H1 (cell line): Measurements from ENCODE around the gene CUL1. TPM values are rescaled to one million over a fixed set of nuclear protein-coding genes. Genes with fewer than 3 reads are reported as not detected.

Experiments
- CTCF ChIA-PET: fragments of 300-600 bp; sonication (Branson Sonifier 250); formaldehyde crosslinking; loops from one replicate; lab custom pipeline; 2021; ENCODE audit not compliant: partially characterized antibody; lab: Charles Lee
- POLR2A ChIA-PET: fragments of 300-600 bp; sonication (Branson Sonifier 250); formaldehyde crosslinking; loops from one replicate; lab custom pipeline; 2021; ENCODE audit warnings: inconsistent platforms; ENCODE audit not compliant: partially characterized antibody; lab: Charles Lee
- DNase-seq, 2 experiments: peaks; one replicate each; pipeline versions ENCODE4 v3.0.0 to v3.0.0-alpha.2; 2010 to 2022; ENCODE audit warnings: low spot score in 2 of 2, low read depth in 1 of 2, mixed read lengths in 1 of 2
- FAIRE-seq: peaks from 2 replicates; lab custom pipeline; 2011; peaks lifted over from hg19 to GRCh38; lab: Jason Lieb, UNC
- H2AFZ ChIP-seq: 2 replicates; pipeline ENCODE4 v1.8.1; 2012; ENCODE audit warnings: low read length, inconsistent platforms
- H2AK5ac ChIP-seq: 2 replicates; pipeline ENCODE4 v1.6.1; 2013; ENCODE audit warnings: low read depth, low read length
- H2BK120ac ChIP-seq: replicated peaks from 2 replicates; pipeline ENCODE3; 2013; ENCODE audit warnings: low read depth, low read length, inconsistent platforms
- H2BK12ac ChIP-seq: 2 replicates; pipeline ENCODE4 v1.6.1; 2013; ENCODE audit warnings: low read depth, low read length
- H2BK15ac ChIP-seq: 2 replicates; pipeline ENCODE4 v1.6.1; 2013; ENCODE audit warnings: low read length
- H2BK20ac ChIP-seq: 2 replicates; pipeline ENCODE4 v1.6.1; 2013; ENCODE audit warnings: low read length
- H2BK5ac ChIP-seq: 2 replicates; pipeline ENCODE4 v1.6.1; 2013; ENCODE audit warnings: low read depth, low read length
- H3K14ac ChIP-seq: 2 replicates; pipeline ENCODE4 v1.6.1; 2013; ENCODE audit warnings: inconsistent platforms; ENCODE audit not compliant: insufficient read length
- H3K18ac ChIP-seq: 2 replicates; pipeline ENCODE4 v1.6.1; 2013; ENCODE audit warnings: low read length; ENCODE audit errors: extremely low read depth
- H3K23ac ChIP-seq: 2 replicates; pipeline ENCODE4 v1.6.1; 2013; ENCODE audit warnings: inconsistent platforms; ENCODE audit not compliant: insufficient read length
- H3K23me2 ChIP-seq: 2 replicates; pipeline ENCODE4 v1.6.1; 2013; ENCODE audit warnings: low read depth, low read length
- H3K27ac ChIP-seq: 2 replicates; pipeline ENCODE4 v1.6.1; 2011; ENCODE audit warnings: low read depth, low read length, inconsistent platforms
- H3K27me3 ChIP-seq, 4 experiments: replicated peaks in 1 of 4; 1 replicate in 1 of 4; 2 replicates in 3 of 4; pipeline versions ENCODE4 v1.6.1 to v1.8.1; 2011 to 2013; ENCODE audit warnings: low read length in 3 of 4, mild to moderate bottlenecking in 3 of 4, inconsistent platforms in 2 of 4, mixed read lengths in 2 of 4, moderate library complexity in 1 of 4; ENCODE audit not compliant: control insufficient read depth in 3 of 4, insufficient read depth in 3 of 4; ENCODE audit errors: extremely low read depth in 1 of 4
- H3K36me3 ChIP-seq, 4 experiments: 2 replicates each; pipeline versions ENCODE4 v1.6.1 to v1.8.1; 2011 to 2013; ENCODE audit warnings: mild to moderate bottlenecking in 4 of 4, low read length in 3 of 4, moderate library complexity in 2 of 4, control low read depth in 1 of 4, inconsistent platforms in 1 of 4; ENCODE audit not compliant: insufficient read depth in 4 of 4, control insufficient read depth in 2 of 4
- H3K4ac ChIP-seq: replicated peaks from 2 replicates; pipeline ENCODE3; 2013; ENCODE audit warnings: low read length, low read depth, mixed read lengths, inconsistent platforms; ENCODE audit not compliant: insufficient read length
- H3K4me1 ChIP-seq, 4 experiments: replicated peaks in 1 of 4; 1 replicate in 1 of 4; 2 replicates in 3 of 4; pipeline versions ENCODE4 v1.6.1 to v1.8.1; 2011 to 2013; ENCODE audit warnings: low read length in 3 of 4, inconsistent platforms in 2 of 4, mixed read lengths in 1 of 4; ENCODE audit not compliant: insufficient read depth in 4 of 4, control insufficient read depth in 3 of 4
- H3K4me2 ChIP-seq, 2 experiments: 2 replicates each; pipeline versions ENCODE4 v1.6.1 to v1.8.1; 2011 to 2013; ENCODE audit warnings: low read depth in 2 of 2, low read length in 2 of 2, control low read depth in 1 of 2, inconsistent platforms in 1 of 2, mild to moderate bottlenecking in 1 of 2; ENCODE audit not compliant: insufficient read depth in 1 of 2
- H3K4me3 ChIP-seq, 4 experiments: fragments of 200-600, 300-600 bp in 1 of 4; sonication (generic), shearing (Covaris generic), sonication (Bioruptor Twin) in 1 of 4; 2 replicates each; pipeline versions ENCODE4 v1.5.1 to v1.8.1; 2011 to 2016; ENCODE audit warnings: low read length in 4 of 4, low read depth in 3 of 4, control low read depth in 2 of 4, inconsistent platforms in 2 of 4, mild to moderate bottlenecking in 2 of 4, mixed read lengths in 1 of 4, moderate library complexity in 1 of 4; ENCODE audit not compliant: insufficient read depth in 2 of 4; ENCODE audit errors: extremely low read depth in 1 of 4
- H3K56ac ChIP-seq: replicated peaks from 2 replicates; pipeline ENCODE3; 2013; ENCODE audit warnings: low read depth, mild to moderate bottlenecking, mixed read lengths, low read length, inconsistent platforms; ENCODE audit not compliant: insufficient read length
- H3K79me1 ChIP-seq: 2 replicates; pipeline ENCODE4 v1.6.1; 2013; ENCODE audit warnings: low read depth, low read length, control low read depth
- H3K79me2 ChIP-seq, 2 experiments: 2 replicates each; pipeline versions ENCODE4 v1.6.1 to v1.8.1; 2012 to 2013; ENCODE audit warnings: low read length in 2 of 2, mild to moderate bottlenecking in 2 of 2, inconsistent platforms in 1 of 2; ENCODE audit not compliant: insufficient read depth in 2 of 2, control insufficient read depth in 1 of 2
- H3K9ac ChIP-seq, 4 experiments: replicated peaks in 1 of 4; 1 replicate in 1 of 4; 2 replicates in 3 of 4; pipeline versions ENCODE4 v1.6.1 to v1.8.1; 2011 to 2013; ENCODE audit warnings: low read depth in 3 of 4, low read length in 3 of 4, control low read depth in 2 of 4, mild to moderate bottlenecking in 2 of 4, moderate library complexity in 2 of 4, inconsistent platforms in 1 of 4; ENCODE audit errors: extremely low read depth in 1 of 4
- H3K9me3 ChIP-seq, 2 experiments: 2 replicates each; pipeline versions ENCODE4 v1.6.1 to v1.8.1; 2012 to 2013; ENCODE audit warnings: mild to moderate bottlenecking in 2 of 2, moderate library complexity in 2 of 2, control low read depth in 1 of 2, inconsistent platforms in 1 of 2, low read depth in 1 of 2, low read length in 1 of 2, mixed read lengths in 1 of 2; ENCODE audit not compliant: insufficient read depth in 2 of 2
- H4K20me1 ChIP-seq, 2 experiments: replicated peaks in 1 of 2; 2 replicates each; pipeline versions ENCODE3 to v1.8.1; 2011 to 2013; ENCODE audit warnings: inconsistent platforms in 2 of 2, low read length in 2 of 2, mild to moderate bottlenecking in 1 of 2; ENCODE audit not compliant: insufficient read depth in 2 of 2, control insufficient read depth in 1 of 2
- H4K5ac ChIP-seq: 2 replicates; pipeline ENCODE4 v1.6.1; 2013; ENCODE audit warnings: low read length, low read depth, mixed read lengths, inconsistent platforms; ENCODE audit not compliant: insufficient read length
- H4K8ac ChIP-seq: 2 replicates; pipeline ENCODE4 v1.8.0; 2013; ENCODE audit warnings: mild to moderate bottlenecking, moderate library complexity, low read length, inconsistent platforms; ENCODE audit not compliant: insufficient read depth; ENCODE audit errors: extremely low read depth
- H4K91ac ChIP-seq: replicated peaks from 2 replicates; pipeline ENCODE3; 2013; ENCODE audit warnings: low read length, mixed read lengths, inconsistent platforms; ENCODE audit not compliant: insufficient read length
- BCL11A ChIP-seq, 2 experiments: IDR thresholded peaks; one replicate each; pipeline ENCODE4 v1.6.1; 2011; ENCODE audit warnings: low read depth in 2 of 2, low read length in 2 of 2, mild to moderate bottlenecking in 2 of 2
- CEBPB ChIP-seq: IDR thresholded peaks from 2 replicates; pipeline ENCODE4 v1.6.1; 2012; ENCODE audit warnings: low read depth, low read length
- CHD2 ChIP-seq: IDR thresholded peaks from 2 replicates; pipeline ENCODE4 v1.6.1; 2012; ENCODE audit warnings: low read length, improper control_type of control experiment
- CTBP2 ChIP-seq: IDR thresholded peaks from 2 replicates; pipeline ENCODE4 v1.7.0; 2011; ENCODE audit warnings: borderline replicate concordance, mild to moderate bottlenecking, moderate library complexity, mixed read lengths, low read length; ENCODE audit not compliant: insufficient read depth, insufficient read length
- CTCF ChIP-seq, 3 experiments: IDR thresholded peaks; 1 replicate in 2 of 3; 2 replicates in 1 of 3; pipeline versions ENCODE4 v1.5.1 to v1.6.1; 2011; ENCODE audit warnings: low read length in 3 of 3, mild to moderate bottlenecking in 3 of 3, inconsistent platforms in 2 of 3, low read depth in 1 of 3, moderate library complexity in 1 of 3; ENCODE audit not compliant: insufficient read depth in 1 of 3; ENCODE audit errors: control extremely low read depth in 1 of 3
- EGR1 ChIP-seq: IDR thresholded peaks from 2 replicates; pipeline ENCODE4 v1.6.1; 2011; ENCODE audit warnings: low read depth, low read length, borderline replicate concordance
- KDM4A ChIP-seq: IDR thresholded peaks from one replicate; pipeline ENCODE4 v1.7.1; 2012; ENCODE audit warnings: low read depth, mild to moderate bottlenecking, moderate library complexity, low read length, inconsistent platforms; ENCODE audit not compliant: severe bottlenecking
- RBBP5 ChIP-seq: IDR thresholded peaks from 2 replicates; pipeline ENCODE4 v1.7.1; 2012; ENCODE audit warnings: low read depth, mild to moderate bottlenecking, inconsistent platforms, low read length, moderate library complexity, borderline replicate concordance
- RNF2 ChIP-seq: fragments of 200-900, 300-1000 bp; sonication (generic); IDR thresholded peaks from 2 replicates; pipeline ENCODE4 v1.7.1; 2016; ENCODE audit warnings: borderline replicate concordance, low read depth, mild to moderate bottlenecking, antibody characterized with exemption, low read length; ENCODE audit not compliant: poor library complexity, severe bottlenecking; ENCODE audit errors: missing control alignments
- SIX5 ChIP-seq: IDR thresholded peaks from 2 replicates; pipeline ENCODE4 v1.6.1; 2011; ENCODE audit warnings: mild to moderate bottlenecking, low read depth, low read length
- WGBS, 2 experiments: shearing (Covaris generic) in 1 of 2; methylation state at CpG; one replicate each; pipeline versions ENCODE4 v1.1.6 to v1.1.7; 2013 to 2015; ENCODE audit warnings: low lambda C conversion rate in 2 of 2, mixed read lengths in 2 of 2, inconsistent platforms in 1 of 2, low coverage in 1 of 2, missing lambda C conversion rate in 1 of 2; ENCODE audit not compliant: insufficient replicate concordance in 2 of 2, insufficient coverage in 1 of 2, insufficient read length in 1 of 2; ENCODE audit errors: extremely low coverage in 1 of 2, missing lambda C conversion rate in 1 of 2; 5-methylcytosine and 5-hydroxymethylcytosine counted together
- polyA plus RNA-seq, 7 experiments: library from polyadenylated mRNA; depleted of rRNA in 3 of 7; stranded (reverse) in 5 of 7; unstranded in 2 of 7; fragments of >200 nt in 5 of 7; fragments of 200-250 nt in 2 of 7; gene quantifications; 1 replicate in 5 of 7; 2 replicates in 1 of 7; 4 replicates in 1 of 7; pipeline versions ENCODE4 v1.2.1 to v1.2.3, GENCODE V29; 2011 to 2013; ENCODE audit warnings: missing spikeins in 2 of 7, mixed read lengths in 2 of 7
- total RNA-seq: library from RNA; stranded (reverse); fragmentation: NEBNext Ultra II Directional; extraction: Animal tissue kit (Norgen Biotek cat#: 25700); gene quantifications from 2 replicates; pipeline ENCODE4 v1.2.1, GENCODE V29; 2021

CUL1 gene
- total and polyA plus RNA-seq, 2 of the 8 experiments (the other 6 are each of a cell fraction or from before 2014, with no cell fraction given) = 33.0 to 77.3 TPM

- H3K9ac ChIP-seq = no peak overlapping the region
- no peak overlapping the region for H2AK5ac ChIP-seq
- no peak overlapping the region for H2BK5ac ChIP-seq
- no peaks in the 10 kb centered on the region for H3K79me2 ChIP-seq
- H3K4me1 ChIP-seq = no peaks in the 10 kb centered on the region
- no peaks in the 10 kb centered on the region for H3K9me3 ChIP-seq
- no peaks in the 10 kb centered on the region for H3K36me3 ChIP-seq
- H2BK20ac ChIP-seq = no peak overlapping the region
- H3K23me2 ChIP-seq = no peaks in the 10 kb centered on the region; the same call in 1 of the 2 replicates
- H4K5ac ChIP-seq = no peak overlapping the region
- no peaks in the 10 kb centered on the region for H3K79me1 ChIP-seq
- 84% methylated on average over 4 of the region's 4 CpGs; no CpG with 5 or more reads in 1 of the 2 experiments for WGBS, 2 experiments
- no peak overlapping the region for H3K23ac ChIP-seq
- H3K4me2 ChIP-seq = no peak overlapping the region
- no peak overlapping the region for H3K4me3 ChIP-seq
- no peak overlapping the region for H3K4ac ChIP-seq
- POLR2A ChIA-PET = no interaction called here
- H2BK12ac ChIP-seq = no peak overlapping the region
- H4K91ac ChIP-seq = no peak overlapping the region
- no peak overlapping the region for H2BK120ac ChIP-seq
- FAIRE-seq (no peak), DNase-seq (no peak)
- H2AFZ ChIP-seq = no peak overlapping the region
- no peak overlapping the region for H3K56ac ChIP-seq
- H3K18ac ChIP-seq = no peak overlapping the region
- H3K14ac ChIP-seq = no peak overlapping the region
- no peaks in the 10 kb centered on the region for H4K20me1 ChIP-seq
- no peak overlapping the region for H3K27ac ChIP-seq
- CTCF ChIA-PET = interaction anchor here (0.6 to 1.9 kb wide), 2 partner anchors 10 to 21 kb away, joined by 3 to 6 read pairs; no protein-coding TSS in a partner anchor
- H3K27me3 ChIP-seq = no peaks in the 10 kb centered on the region
- H4K8ac ChIP-seq = no peak overlapping the region
- no peak overlapping the region for H2BK15ac ChIP-seq
- no peak for TF ChIP-seq KDM4A
- TF ChIP-seq RNF2 = no peak
- TF ChIP-seq CTCF (IDR thresholded peaks at IDR 0.05; ENCODE audit: control extremely low read depth in 1 of 3, insufficient read depth in 1 of 3, low read depth in 1 of 3, low read length in 3 of 3) = no peak
- no peak for TF ChIP-seq BCL11A (IDR thresholded peaks at IDR 0.05; ENCODE audit: low read depth in 2 of 2, low read length in 2 of 2)
- no peak for TF ChIP-seq CTBP2
- no peak for TF ChIP-seq RBBP5
- no peak for TF ChIP-seq CEBPB
- no peak for TF ChIP-seq CHD2
- no peak for TF ChIP-seq EGR1
- no peak for TF ChIP-seq SIX5
Observed at GRCh38 chr7:148650232-148650858, 48.4 kb upstream of the CUL1 start.
